ENCODE results near the gene PTPA.

DNA sequence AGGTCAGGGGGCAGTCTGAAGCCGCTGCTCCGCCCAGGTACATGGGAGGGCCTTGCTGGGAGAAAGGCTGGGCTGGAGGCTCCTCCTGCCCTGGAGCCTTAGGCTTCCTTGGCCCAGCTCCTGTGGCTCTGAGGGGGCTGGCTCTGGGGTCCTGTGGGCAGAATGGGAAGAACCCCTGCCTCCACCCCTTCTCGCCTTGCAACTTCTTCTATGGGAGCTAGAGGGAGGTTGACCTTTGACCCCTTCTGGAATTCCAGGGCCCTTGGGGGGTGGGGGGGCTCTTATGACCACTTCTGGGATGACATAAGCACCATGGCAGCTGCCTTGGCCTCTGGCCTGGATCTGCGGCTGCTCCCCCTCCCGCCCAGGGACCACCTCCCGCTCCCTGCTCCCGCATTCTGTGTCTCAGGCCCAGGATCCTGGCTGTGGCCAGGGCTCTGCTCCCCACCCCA is 34.7 kb downstream of the PTPA start:
- no peak for TF ChIP-seq EZH2phosphoT487 (IDR thresholded peaks at IDR 0.05; ENCODE audit: insufficient read depth, low read depth)
- no peak for TF ChIP-seq EZH2 (IDR thresholded peaks at IDR 0.05; ENCODE audit: insufficient read depth, poor library complexity, severe bottlenecking)

Measured in GM23248 (cell line).